Measurements from ENCODE around the gene AARSD1. TPM values are rescaled to one million over a fixed set of nuclear protein-coding genes. Genes with fewer than 3 reads are reported as not detected.

AARSD1 gene
- total RNA-seq, 1 donor from 2014 or later, result 59.3 TPM

GRCh38 chr17:42906772-42907446, 57.3 kb downstream of the AARSD1 start:
- TF ChIP-seq, protein P1, sequence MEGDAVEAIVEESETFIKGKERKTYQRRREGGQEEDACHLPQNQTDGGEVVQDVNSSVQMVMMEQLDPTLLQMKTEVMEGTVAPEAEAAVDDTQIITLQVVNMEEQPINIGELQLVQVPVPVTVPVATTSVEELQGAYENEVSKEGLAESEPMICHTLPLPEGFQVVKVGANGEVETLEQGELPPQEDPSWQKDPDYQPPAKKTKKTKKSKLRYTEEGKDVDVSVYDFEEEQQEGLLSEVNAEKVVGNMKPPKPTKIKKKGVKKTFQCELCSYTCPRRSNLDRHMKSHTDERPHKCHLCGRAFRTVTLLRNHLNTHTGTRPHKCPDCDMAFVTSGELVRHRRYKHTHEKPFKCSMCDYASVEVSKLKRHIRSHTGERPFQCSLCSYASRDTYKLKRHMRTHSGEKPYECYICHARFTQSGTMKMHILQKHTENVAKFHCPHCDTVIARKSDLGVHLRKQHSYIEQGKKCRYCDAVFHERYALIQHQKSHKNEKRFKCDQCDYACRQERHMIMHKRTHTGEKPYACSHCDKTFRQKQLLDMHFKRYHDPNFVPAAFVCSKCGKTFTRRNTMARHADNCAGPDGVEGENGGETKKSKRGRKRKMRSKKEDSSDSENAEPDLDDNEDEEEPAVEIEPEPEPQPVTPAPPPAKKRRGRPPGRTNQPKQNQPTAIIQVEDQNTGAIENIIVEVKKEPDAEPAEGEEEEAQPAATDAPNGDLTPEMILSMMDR (IDR thresholded peaks at IDR 0.05; ENCODE audit: unreplicated experiment), result no peak
- Mint-ChIP-seq H3K36me3 (ENCODE audit: insufficient read depth) (no peaks in the 10 kb centered on the region), H3K9me3 (ENCODE audit: low read depth) (no peaks in the 10 kb centered on the region), H3K4me3 (ENCODE audit: low read depth) (no peak overlapping the region), H3K27ac (no peak overlapping the region), H3K27me3 (peaks cover 12% of the 10 kb centered on the region), H3K4me1 (ENCODE audit: low read depth) (peaks cover 3% of the 10 kb centered on the region)
- no peak for DNase-seq (ENCODE audit: low spot score, unreplicated experiment)

- Mint-ChIP-seq H3K27me3 (peaks cover 8% of the 10 kb centered on the region), H3K9me3 (ENCODE audit: low read depth) (no peaks in the 10 kb centered on the region), H3K4me1 (ENCODE audit: low read depth) (peaks cover under 1% of the 10 kb centered on the region), H3K4me3 (ENCODE audit: low read depth) (no peak overlapping the region), H3K36me3 (ENCODE audit: insufficient read depth) (no peaks in the 10 kb centered on the region), H3K27ac (no peak overlapping the region)
- no peak for DNase-seq (ENCODE audit: low spot score, unreplicated experiment)
- TF ChIP-seq, protein P1 (IDR thresholded peaks at IDR 0.05; ENCODE audit: unreplicated experiment), result no peak
Observed at GRCh38 chr17:42904110-42904469, 60.2 kb downstream of the AARSD1 start.

GRCh38 chr17:42901535-42902229, 62.6 kb downstream of the AARSD1 start:
- H3K4me1 Mint-ChIP-seq (ENCODE audit: low read depth), result no peaks in the 10 kb centered on the region
- DNase-seq (ENCODE audit: low spot score, unreplicated experiment), result no peak
- H3K27ac Mint-ChIP-seq, result no peak overlapping the region
- TF ChIP-seq, protein P1 (IDR thresholded peaks at IDR 0.05; ENCODE audit: unreplicated experiment), result no peak
- H3K9me3 Mint-ChIP-seq (ENCODE audit: low read depth), result no peaks in the 10 kb centered on the region
- H3K27me3 Mint-ChIP-seq, result peaks cover 5% of the 10 kb centered on the region
- H3K36me3 Mint-ChIP-seq (ENCODE audit: insufficient read depth), result no peaks in the 10 kb centered on the region
- no peak overlapping the region for H3K4me3 Mint-ChIP-seq (ENCODE audit: low read depth)

Other genes with a start within 250 kb of the AARSD1 start
- gene EZH1, start 219.4 kb downstream of the AARSD1 start, total RNA-seq, result 31.4 and 31.9 TPM in 2 replicates
- 4.3 and 4.4 TPM in 2 replicates for gene RAMP2, start 203.2 kb downstream of the AARSD1 start, total RNA-seq
- 76.5 and 81.3 TPM in 2 replicates for gene VPS25, start 191.0 kb downstream of the AARSD1 start, total RNA-seq
- gene WNK4, start 183.8 kb downstream of the AARSD1 start, total RNA-seq, result 5.8 and 6.3 TPM in 2 replicates
- 84.9 and 85.4 TPM in 2 replicates for gene COA3, start 165.8 kb downstream of the AARSD1 start, total RNA-seq
- not detected in 2 replicates for gene CNTD1, start 165.6 kb downstream of the AARSD1 start, total RNA-seq
- gene BECN1, start 140.2 kb downstream of the AARSD1 start, total RNA-seq, result 63.4 and 67.1 TPM in 2 replicates
- gene PSME3, start 131.1 kb downstream of the AARSD1 start, total RNA-seq, result 121 and 129 TPM in 2 replicates
- gene AOC2, start 119.9 kb downstream of the AARSD1 start, total RNA-seq, result 4.1 and 4.3 TPM in 2 replicates
- gene AOC3, start 113.3 kb downstream of the AARSD1 start, total RNA-seq, result 1.2 and 2.6 TPM in 2 replicates
- not detected in 2 replicates for gene G6PC1, start 63.7 kb downstream of the AARSD1 start, total RNA-seq
- gene PTGES3L, start 15.6 kb upstream of the AARSD1 start, total RNA-seq, result 5.6 and 6.5 TPM in 2 replicates
- gene RUNDC1, start 16.1 kb upstream of the AARSD1 start, total RNA-seq, result 21.0 and 22.6 TPM in 2 replicates
- 862 and 881 TPM in 2 replicates for gene RPL27, start 34.0 kb upstream of the AARSD1 start, total RNA-seq
- 1.2 and 1.6 TPM in 2 replicates for gene IFI35, start 42.3 kb upstream of the AARSD1 start, total RNA-seq
- 201 and 202 TPM in 2 replicates for gene VAT1, start 57.9 kb upstream of the AARSD1 start, total RNA-seq
- 12.4 and 14.6 TPM in 2 replicates for gene RND2, start 60.8 kb upstream of the AARSD1 start, total RNA-seq
- 27.7 and 34.2 TPM in 2 replicates for gene BRCA1, start 160.9 kb upstream of the AARSD1 start, total RNA-seq
- 54.8 and 59.5 TPM in 2 replicates for gene NBR1, start 206.8 kb upstream of the AARSD1 start, total RNA-seq
- gene TMEM106A, start 247.4 kb upstream of the AARSD1 start, total RNA-seq, result 5.1 and 8.6 TPM in 2 replicates